WTC11 (cell line): ENCODE results near the gene TIGD2.

Experiments
- CREB1 ChIP-seq: sonication (generic); formaldehyde crosslinking; IDR thresholded peaks from 2 replicates; pipeline ENCODE4 v1.8.0; 2023; ENCODE audit warnings: mild to moderate bottlenecking, missing genetic modification reagents
- CTCF ChIP-seq: fragments of 200-600 bp; IDR thresholded peaks from 2 replicates; pipeline ENCODE4 v1.8.0; 2022; ENCODE audit warnings: antibody characterized with exemption
- E2F5 ChIP-seq: sonication (generic); formaldehyde crosslinking; IDR thresholded peaks from 2 replicates; pipeline ENCODE4 v1.8.1; 2022; ENCODE audit warnings: mild to moderate bottlenecking, moderate library complexity, missing genetic modification reagents
- MAX ChIP-seq: sonication (generic); formaldehyde crosslinking; IDR thresholded peaks from 2 replicates; pipeline ENCODE4 v1.8.0; 2022; ENCODE audit warnings: mild to moderate bottlenecking, missing genetic modification reagents
- MLX ChIP-seq: sonication (generic); formaldehyde crosslinking; IDR thresholded peaks from 2 replicates; pipeline ENCODE4 v1.8.1; 2023; ENCODE audit warnings: mild to moderate bottlenecking, missing genetic modification reagents, moderate library complexity
- RORB ChIP-seq: fragments of 250-450 bp; sonication (Bioruptor Pico); IDR thresholded peaks from 2 replicates; pipeline ENCODE4 v1.9.0; 2021; ENCODE audit warnings: mild to moderate bottlenecking
- TCF7 ChIP-seq: sonication (generic); formaldehyde crosslinking; IDR thresholded peaks from 2 replicates; pipeline ENCODE4 v1.8.0; 2022; ENCODE audit warnings: mild to moderate bottlenecking, low read depth, missing genetic modification reagents, moderate library complexity
- ZBTB43 ChIP-seq: sonication (generic); formaldehyde crosslinking; IDR thresholded peaks from 2 replicates; pipeline ENCODE4 v1.8.1; 2023; ENCODE audit warnings: mild to moderate bottlenecking, missing genetic modification reagents
- ZNF121 ChIP-seq: sonication (generic); formaldehyde crosslinking; IDR thresholded peaks from 2 replicates; pipeline ENCODE4 v1.8.0; 2023; ENCODE audit warnings: missing genetic modification reagents
- TF ChIP-seq, protein P1 (sequence below): sonication (generic); formaldehyde crosslinking; conservative IDR thresholded peaks from 2 replicates; pipeline ENCODE4 v1.8.1; 2022; ENCODE audit warnings: mild to moderate bottlenecking, missing genetic modification reagents
- TF ChIP-seq, protein P2 (sequence below): sonication (generic); formaldehyde crosslinking; IDR thresholded peaks from 2 replicates; pipeline ENCODE4 v1.8.1; 2023; ENCODE audit warnings: mild to moderate bottlenecking, missing genetic modification reagents, moderate library complexity
- TF ChIP-seq, protein P3 (sequence below): sonication (generic); formaldehyde crosslinking; IDR thresholded peaks from 2 replicates; pipeline ENCODE4 v1.8.0; 2022; ENCODE audit warnings: mild to moderate bottlenecking, missing genetic modification reagents

- TF ChIP-seq CTCF (no peak), CREB1 (CRISPR knock-in tag) (no peak), RORB (CRISPR knock-in tag) (no peak), ZNF121 (no peak), ZBTB43 (CRISPR knock-in tag) (no peak), MAX (CRISPR knock-in tag) (no peak), MLX (CRISPR knock-in tag) (no peak), E2F5 (CRISPR knock-in tag) (no peak), TCF7 (CRISPR knock-in tag) (no peak)
- TF ChIP-seq, protein P1, sequence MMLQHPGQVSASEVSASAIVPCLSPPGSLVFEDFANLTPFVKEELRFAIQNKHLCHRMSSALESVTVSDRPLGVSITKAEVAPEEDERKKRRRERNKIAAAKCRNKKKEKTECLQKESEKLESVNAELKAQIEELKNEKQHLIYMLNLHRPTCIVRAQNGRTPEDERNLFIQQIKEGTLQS (CRISPR knock-in tag): no peak
- TF ChIP-seq, protein P2, sequence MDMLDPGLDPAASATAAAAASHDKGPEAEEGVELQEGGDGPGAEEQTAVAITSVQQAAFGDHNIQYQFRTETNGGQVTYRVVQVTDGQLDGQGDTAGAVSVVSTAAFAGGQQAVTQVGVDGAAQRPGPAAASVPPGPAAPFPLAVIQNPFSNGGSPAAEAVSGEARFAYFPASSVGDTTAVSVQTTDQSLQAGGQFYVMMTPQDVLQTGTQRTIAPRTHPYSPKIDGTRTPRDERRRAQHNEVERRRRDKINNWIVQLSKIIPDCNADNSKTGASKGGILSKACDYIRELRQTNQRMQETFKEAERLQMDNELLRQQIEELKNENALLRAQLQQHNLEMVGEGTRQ (CRISPR knock-in tag): no peak
- TF ChIP-seq, protein P3, sequence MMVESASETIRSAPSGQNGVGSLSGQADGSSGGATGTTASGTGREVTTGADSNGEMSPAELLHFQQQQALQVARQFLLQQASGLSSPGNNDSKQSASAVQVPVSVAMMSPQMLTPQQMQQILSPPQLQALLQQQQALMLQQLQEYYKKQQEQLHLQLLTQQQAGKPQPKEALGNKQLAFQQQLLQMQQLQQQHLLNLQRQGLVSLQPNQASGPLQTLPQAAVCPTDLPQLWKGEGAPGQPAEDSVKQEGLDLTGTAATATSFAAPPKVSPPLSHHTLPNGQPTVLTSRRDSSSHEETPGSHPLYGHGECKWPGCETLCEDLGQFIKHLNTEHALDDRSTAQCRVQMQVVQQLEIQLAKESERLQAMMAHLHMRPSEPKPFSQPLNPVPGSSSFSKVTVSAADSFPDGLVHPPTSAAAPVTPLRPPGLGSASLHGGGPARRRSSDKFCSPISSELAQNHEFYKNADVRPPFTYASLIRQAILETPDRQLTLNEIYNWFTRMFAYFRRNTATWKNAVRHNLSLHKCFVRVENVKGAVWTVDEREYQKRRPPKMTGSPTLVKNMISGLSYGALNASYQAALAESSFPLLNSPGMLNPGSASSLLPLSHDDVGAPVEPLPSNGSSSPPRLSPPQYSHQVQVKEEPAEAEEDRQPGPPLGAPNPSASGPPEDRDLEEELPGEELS: no peak
Measured at GRCh38 chr4:89105726-89106125, 5.6 kb upstream of the TIGD2 start.
